Keratinocyte (primary cell): ENCODE results near the gene RBM42.

Source experiments
- EZH2 ChIP-seq: IDR thresholded peaks from one replicate; pipeline ENCODE4 v1.6.1; 2012; ENCODE audit warnings: inconsistent platforms, mild to moderate bottlenecking, low read length, moderate library complexity
- TF ChIP-seq, protein P1 (sequence below), 3 experiments: IDR thresholded peaks in 1 of 3; conservative IDR thresholded peaks in 1 of 3; optimal IDR thresholded peaks in 1 of 3; 2 replicates in 2 of 3; 3 replicates in 1 of 3; pipeline versions ENCODE3 to v1.5.1; 2011; ENCODE audit warnings: low read length in 3 of 3, mild to moderate bottlenecking in 3 of 3, moderate library complexity in 2 of 3, control low read depth in 1 of 3, inconsistent platforms in 1 of 3; ENCODE audit not compliant: insufficient read depth in 2 of 3; ENCODE audit errors: extremely low read depth in 1 of 3

DNA sequence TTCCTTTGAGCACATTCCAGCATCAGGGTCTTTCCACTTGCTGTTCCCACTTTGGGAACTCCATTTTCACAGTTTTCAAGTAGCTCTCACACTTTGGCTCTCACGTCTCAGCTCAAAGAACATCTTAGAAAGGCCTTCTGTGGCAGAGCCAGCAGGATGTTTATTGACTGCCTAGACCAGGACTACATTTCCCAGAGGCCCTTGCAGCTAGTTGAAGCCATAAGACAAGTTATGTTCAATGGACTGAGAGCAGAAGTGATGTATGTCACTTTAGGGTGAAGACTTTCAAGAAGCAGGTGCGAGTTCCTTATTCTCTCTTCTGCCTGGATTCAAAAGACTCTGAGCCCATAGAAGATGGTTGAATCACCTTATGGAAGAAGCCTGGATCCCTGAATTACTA, 20.6 kb upstream of the RBM42 start:
- TF ChIP-seq, protein P1, sequence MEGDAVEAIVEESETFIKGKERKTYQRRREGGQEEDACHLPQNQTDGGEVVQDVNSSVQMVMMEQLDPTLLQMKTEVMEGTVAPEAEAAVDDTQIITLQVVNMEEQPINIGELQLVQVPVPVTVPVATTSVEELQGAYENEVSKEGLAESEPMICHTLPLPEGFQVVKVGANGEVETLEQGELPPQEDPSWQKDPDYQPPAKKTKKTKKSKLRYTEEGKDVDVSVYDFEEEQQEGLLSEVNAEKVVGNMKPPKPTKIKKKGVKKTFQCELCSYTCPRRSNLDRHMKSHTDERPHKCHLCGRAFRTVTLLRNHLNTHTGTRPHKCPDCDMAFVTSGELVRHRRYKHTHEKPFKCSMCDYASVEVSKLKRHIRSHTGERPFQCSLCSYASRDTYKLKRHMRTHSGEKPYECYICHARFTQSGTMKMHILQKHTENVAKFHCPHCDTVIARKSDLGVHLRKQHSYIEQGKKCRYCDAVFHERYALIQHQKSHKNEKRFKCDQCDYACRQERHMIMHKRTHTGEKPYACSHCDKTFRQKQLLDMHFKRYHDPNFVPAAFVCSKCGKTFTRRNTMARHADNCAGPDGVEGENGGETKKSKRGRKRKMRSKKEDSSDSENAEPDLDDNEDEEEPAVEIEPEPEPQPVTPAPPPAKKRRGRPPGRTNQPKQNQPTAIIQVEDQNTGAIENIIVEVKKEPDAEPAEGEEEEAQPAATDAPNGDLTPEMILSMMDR (optimal IDR thresholded peaks at IDR 0.05 in 1 of 3, IDR thresholded peaks at IDR 0.05 in 1 of 3, conservative IDR thresholded peaks at IDR 0.05 in 1 of 3; ENCODE audit: extremely low read depth in 1 of 3, insufficient read depth in 2 of 3, low read length in 3 of 3), result no peak
- no peak for TF ChIP-seq EZH2
